ENCODE measurements around the gene GSTM3. TPM values are rescaled to one million over a fixed set of nuclear protein-coding genes. Genes with fewer than 3 reads are reported as not detected.
A peak's percentile ranks its signal among the peaks of the same experiment; 100 is the strongest.
"Not testable (repeated sequence)": the region's sequence is repeated elsewhere in the genome, so short reads cannot be mapped to it uniquely, and the experiment has no call there.

The GSTM3 gene
- total RNA-seq, 1 donor from 2014 or later = 59.2 TPM

GRCh38 chr1:109716570-109717090 is 24.2 kb downstream of the GSTM3 start:
- no peak overlapping the region for H3K27ac ChIP-seq
- intact Hi-C loops (cut with DNase I) = loop anchor here (5.0 kb wide), 1 partner anchor 36 kb away; no protein-coding TSS in a partner anchor

DNA sequence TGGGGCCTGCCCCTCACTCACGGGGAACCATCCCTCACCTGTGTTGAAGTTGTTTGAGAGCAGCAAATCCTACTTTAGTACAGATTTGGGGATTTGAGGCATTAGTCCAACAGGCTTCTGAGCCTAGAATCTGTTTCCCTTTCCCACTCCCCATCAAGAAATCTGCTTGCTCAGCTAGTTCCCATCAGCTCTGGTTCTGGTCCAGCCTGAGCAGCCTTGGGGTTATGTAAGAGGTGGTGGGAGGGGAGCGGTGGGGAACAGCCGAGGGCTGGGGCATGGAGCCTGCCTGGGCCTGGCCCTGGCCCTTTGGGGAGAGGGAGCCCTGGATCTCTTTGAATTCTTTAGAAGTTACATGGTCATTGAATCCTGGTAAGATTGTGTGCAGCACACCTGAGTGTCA is 24.7 kb downstream of the GSTM3 start:
- DNase-seq (ENCODE audit: low spot score in 2 of 2) = no peak
- intact Hi-C loops (cut with DNase I) = loop anchor here (5.0 kb wide), 1 partner anchor 36 kb away; no protein-coding TSS in a partner anchor
- H3K9me3 ChIP-seq = no peaks in the 10 kb centered on the region
- no peak overlapping the region for H3K4me3 ChIP-seq
- TF ChIP-seq, protein P1, sequence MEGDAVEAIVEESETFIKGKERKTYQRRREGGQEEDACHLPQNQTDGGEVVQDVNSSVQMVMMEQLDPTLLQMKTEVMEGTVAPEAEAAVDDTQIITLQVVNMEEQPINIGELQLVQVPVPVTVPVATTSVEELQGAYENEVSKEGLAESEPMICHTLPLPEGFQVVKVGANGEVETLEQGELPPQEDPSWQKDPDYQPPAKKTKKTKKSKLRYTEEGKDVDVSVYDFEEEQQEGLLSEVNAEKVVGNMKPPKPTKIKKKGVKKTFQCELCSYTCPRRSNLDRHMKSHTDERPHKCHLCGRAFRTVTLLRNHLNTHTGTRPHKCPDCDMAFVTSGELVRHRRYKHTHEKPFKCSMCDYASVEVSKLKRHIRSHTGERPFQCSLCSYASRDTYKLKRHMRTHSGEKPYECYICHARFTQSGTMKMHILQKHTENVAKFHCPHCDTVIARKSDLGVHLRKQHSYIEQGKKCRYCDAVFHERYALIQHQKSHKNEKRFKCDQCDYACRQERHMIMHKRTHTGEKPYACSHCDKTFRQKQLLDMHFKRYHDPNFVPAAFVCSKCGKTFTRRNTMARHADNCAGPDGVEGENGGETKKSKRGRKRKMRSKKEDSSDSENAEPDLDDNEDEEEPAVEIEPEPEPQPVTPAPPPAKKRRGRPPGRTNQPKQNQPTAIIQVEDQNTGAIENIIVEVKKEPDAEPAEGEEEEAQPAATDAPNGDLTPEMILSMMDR (IDR thresholded peaks at IDR 0.05) = no peak
- H3K27ac ChIP-seq = no peak overlapping the region
- H3K27me3 ChIP-seq = no peaks in the 10 kb centered on the region
- H3K4me1 ChIP-seq = no peaks in the 10 kb centered on the region
- H3K36me3 ChIP-seq = no peaks in the 10 kb centered on the region

More at GRCh38 chr1:109716570-109717090, 24.2 kb downstream of the GSTM3 start:
- Histone ChIP-seq H3K4me3 (no peak overlapping the region), H3K9me3 (no peaks in the 10 kb centered on the region), H3K27me3 (no peaks in the 10 kb centered on the region), H3K4me1 (no peaks in the 10 kb centered on the region), H3K36me3 (no peaks in the 10 kb centered on the region)
- TF ChIP-seq, protein P1 (IDR thresholded peaks at IDR 0.05) = no peak
- DNase-seq (ENCODE audit: low spot score in 2 of 2) = no peak

- no peaks in the 10 kb centered on the region for H3K4me1 ChIP-seq
- H3K4me3 ChIP-seq = no peak overlapping the region
- H3K27me3 ChIP-seq = no peaks in the 10 kb centered on the region
- H3K36me3 ChIP-seq = no peaks in the 10 kb centered on the region
- H3K9me3 ChIP-seq = no peaks in the 10 kb centered on the region
- no peak for DNase-seq (ENCODE audit: low spot score in 2 of 2)
- TF ChIP-seq, protein P1 (IDR thresholded peaks at IDR 0.05) = no peak
- intact Hi-C loops (cut with DNase I) = loop anchor here (5.0 kb wide), 1 partner anchor 37 kb away; no protein-coding TSS in a partner anchor
- H3K27ac ChIP-seq = no peak overlapping the region
These were observed 26.0 kb downstream of the GSTM3 start for GRCh38 chr1:109714661-109715372.

DNA sequence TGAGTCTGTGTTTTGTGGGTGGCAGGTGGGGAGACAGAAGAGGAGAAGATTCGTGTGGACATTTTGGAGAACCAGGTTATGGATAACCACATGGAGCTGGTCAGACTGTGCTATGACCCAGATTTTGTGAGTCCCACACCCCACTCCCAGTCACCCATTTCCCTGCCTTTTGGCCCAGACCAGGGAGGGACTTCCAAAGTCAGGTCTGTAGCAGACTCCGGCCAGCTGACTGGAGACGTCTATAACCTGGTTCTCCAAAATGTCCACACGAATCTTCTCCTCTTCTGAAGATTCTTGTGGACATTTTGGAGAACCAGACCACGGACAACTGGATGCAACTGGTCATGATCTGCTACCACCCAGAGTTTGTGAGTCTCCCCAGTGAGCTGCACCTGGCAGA is 27.2 kb downstream of the GSTM3 start:
- Histone ChIP-seq H3K4me1 (no peaks in the 10 kb centered on the region), H3K4me3 (no peak overlapping the region), H3K36me3 (no peaks in the 10 kb centered on the region), H3K9me3 (no peaks in the 10 kb centered on the region), H3K27me3 (no peaks in the 10 kb centered on the region), H3K27ac (no peak overlapping the region)
- no peak for DNase-seq (ENCODE audit: low spot score in 2 of 2)
- TF ChIP-seq, protein P1 (IDR thresholded peaks at IDR 0.05) = no peak
- intact Hi-C loops (cut with DNase I) = no loop called here

DNA sequence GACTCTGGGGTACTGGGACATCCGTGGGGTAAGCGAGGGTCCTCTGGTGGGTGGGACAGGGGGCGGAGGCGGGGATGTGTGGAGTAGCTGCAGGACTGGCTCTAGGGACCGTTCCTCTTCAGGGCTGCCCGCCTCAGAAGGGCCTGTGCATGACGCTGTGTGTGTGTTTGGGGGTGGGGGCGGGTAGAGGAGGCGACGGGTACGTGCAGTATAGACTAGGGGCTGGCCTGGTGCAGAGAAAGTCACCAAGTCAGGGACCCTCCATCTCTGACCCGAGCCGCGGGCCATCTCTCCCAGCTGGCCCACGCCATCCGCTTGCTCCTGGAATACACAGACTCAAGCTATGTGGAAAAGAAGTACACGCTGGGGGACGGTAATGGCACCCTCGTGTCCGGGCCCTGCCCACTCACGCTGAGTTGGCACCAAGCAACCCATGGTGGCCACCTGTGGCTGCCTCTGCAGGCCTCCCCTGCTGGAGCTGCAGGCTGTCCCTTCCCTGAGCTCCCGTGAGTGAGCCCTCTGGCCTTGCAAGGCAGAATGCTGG is 28.4 kb downstream of the GSTM3 start:
- intact Hi-C loops (cut with DNase I) = no loop called here
- Histone ChIP-seq H3K36me3 (no peaks in the 10 kb centered on the region), H3K27ac (no peak overlapping the region), H3K4me3 (peak overlapping the region; percentile 6 to 57), H3K4me1 (no peaks in the 10 kb centered on the region), H3K9me3 (no peaks in the 10 kb centered on the region), H3K27me3 (no peaks in the 10 kb centered on the region)
- TF ChIP-seq, protein P1 (IDR thresholded peaks at IDR 0.05) = no peak
- DNase-seq (ENCODE audit: low spot score in 2 of 2) = no peak

GRCh38 chr1:109711593-109712320 is 29.1 kb downstream of the GSTM3 start, which contains the start of gene GSTM5:
Gene GSTM5 (plus strand): TSS chr1:109712251. CDS start chr1:109712313, 62 bp downstream.
- H3K9me3 ChIP-seq; H3K27me3 ChIP-seq; DNase-seq (ENCODE audit: low spot score in 2 of 2); H3K4me1 ChIP-seq; H3K27ac ChIP-seq; H3K36me3 ChIP-seq; intact Hi-C loops (cut with DNase I): not testable (repeated sequence)
- peak within 1 kb of the TSS; percentile 6 to 57 for H3K4me3 ChIP-seq

DNA sequence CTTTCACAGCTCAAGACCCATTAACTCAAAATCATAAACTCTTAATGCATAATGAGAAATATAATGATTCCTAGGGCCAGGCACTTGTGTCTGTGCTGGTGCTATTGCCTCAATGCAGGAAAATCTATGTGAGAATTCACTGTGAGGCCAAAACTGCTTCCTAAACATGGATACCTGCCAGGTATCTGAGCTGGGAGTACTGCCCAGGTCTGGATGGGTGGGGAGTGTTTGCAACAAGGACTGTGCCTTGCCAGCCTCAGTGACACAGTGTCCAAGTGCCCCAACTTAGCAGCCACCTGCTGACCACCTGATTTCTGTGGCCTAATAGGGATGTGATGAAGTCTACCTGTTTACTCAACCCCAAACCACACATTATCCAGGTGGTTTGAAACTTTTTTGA is 31.0 kb downstream of the GSTM3 start:
- H3K4me1 ChIP-seq; H3K36me3 ChIP-seq; intact Hi-C loops (cut with DNase I); H3K9me3 ChIP-seq; H3K4me3 ChIP-seq; H3K27ac ChIP-seq; H3K27me3 ChIP-seq; DNase-seq (ENCODE audit: low spot score in 2 of 2): not testable (repeated sequence)

DNA sequence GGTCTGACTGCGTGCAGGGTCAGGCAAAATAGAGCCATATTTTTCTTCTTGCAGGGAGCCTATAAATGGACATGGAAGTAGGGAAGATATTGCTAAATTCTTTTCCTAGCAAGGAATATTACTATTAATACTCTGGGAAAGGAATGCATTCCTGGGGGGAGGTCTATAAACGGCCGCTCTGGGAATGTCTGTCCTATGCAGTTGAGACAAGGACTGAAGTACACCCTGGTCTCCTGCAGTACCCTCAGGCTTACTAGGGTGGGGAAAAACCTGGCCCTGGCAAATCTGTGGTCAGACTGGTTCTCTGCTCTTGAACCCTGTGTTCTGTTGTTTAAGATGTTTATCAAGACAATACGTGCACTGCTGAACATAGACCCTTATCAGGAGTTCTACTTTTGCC is 31.9 kb downstream of the GSTM3 start:
- H3K4me1 ChIP-seq; DNase-seq (ENCODE audit: low spot score in 2 of 2); H3K27ac ChIP-seq; H3K27me3 ChIP-seq; H3K9me3 ChIP-seq; intact Hi-C loops (cut with DNase I); H3K4me3 ChIP-seq; H3K36me3 ChIP-seq: not testable (repeated sequence)

Measured in ascending aorta (tissue), 2 donors.